ENCODE measurements around the gene OR10C1. TPM values are rescaled to one million over a fixed set of nuclear protein-coding genes. Genes with fewer than 3 reads are reported as not detected.

Gene OR10C1
- total RNA-seq, 2 experiments from 2014 or later, result not detected

- H3K4me1 Mint-ChIP-seq, result no peaks in the 10 kb centered on the region
- intact Hi-C loops (cut with DNase I, micrococcal nuclease), result no loop called here
- no peaks in the 10 kb centered on the region for H3K36me3 Mint-ChIP-seq (ENCODE audit: low read depth)
- CTCF ChIA-PET, result no interaction called here
- ATAC-seq (no peak), DNase-seq (no peak)
- H3K9me3 Mint-ChIP-seq (ENCODE audit: low read depth), result peaks cover 7% of the 10 kb centered on the region
- H3K4me3 Mint-ChIP-seq, result no peak overlapping the region
- POLR2A ChIA-PET, result no interaction called here
- H3K27ac Mint-ChIP-seq, result no peak overlapping the region
- peaks cover 55% of the 10 kb centered on the region for H3K27me3 Mint-ChIP-seq
These were observed 8.6 kb downstream of the OR10C1 start for GRCh38 chr6:29447670-29448069.

DNA sequence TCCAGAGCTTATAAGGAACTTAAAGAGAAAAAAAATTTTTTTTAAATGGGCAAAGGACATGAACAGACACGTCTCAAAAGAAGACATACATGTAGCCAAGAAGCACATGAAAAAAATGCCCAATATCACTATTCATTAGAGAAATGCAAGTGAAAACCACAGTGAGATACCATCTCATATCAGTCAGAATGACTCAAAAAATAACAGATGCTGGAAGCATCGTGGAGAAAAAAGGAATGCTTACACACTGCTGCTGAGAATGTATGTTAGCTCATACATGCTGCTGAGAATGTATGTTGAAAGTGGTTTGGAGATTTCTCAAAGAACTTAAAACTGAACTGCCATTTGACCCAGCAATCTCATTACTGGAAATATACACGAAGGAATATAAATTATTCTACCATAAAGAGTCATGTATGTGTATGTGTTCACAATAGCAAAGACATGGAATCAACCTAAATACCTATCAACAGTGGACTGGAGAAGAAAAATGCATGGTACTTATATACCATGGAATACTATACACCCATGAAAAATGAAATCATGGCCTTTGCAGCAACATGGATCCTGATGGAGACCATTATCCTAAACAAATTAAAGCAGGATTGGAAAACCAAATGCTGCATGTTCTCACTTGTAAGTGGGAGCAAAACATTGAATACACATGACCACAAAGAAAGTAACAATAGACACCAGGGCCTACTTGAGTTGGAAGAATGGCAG lies 12.5 kb downstream of the OR10C1 start:
- CTCF ChIA-PET, result no interaction called here

DNA sequence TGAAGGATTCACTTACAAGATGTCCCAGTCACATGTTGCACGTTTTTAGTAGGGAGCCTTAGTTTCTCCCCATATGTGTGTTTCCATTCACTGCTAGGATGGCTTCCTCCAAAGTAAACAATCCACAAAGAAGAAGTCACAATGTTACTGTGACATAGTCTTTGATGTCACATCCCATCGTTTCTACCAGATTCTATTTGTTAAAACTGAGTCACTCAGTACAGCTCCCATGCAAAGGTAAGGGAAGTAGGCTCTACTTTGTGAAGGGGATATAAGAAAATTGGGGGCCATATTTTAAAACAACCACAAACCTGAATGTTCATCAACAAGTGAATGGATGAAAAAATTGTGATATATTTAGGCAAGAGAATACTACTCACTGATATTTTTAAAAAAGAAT lies 17.9 kb downstream of the OR10C1 start, which contains the start of the genes OR11A1 and OR2H1:
TSS of gene OR11A1 (minus strand) at position 101 of the 400 bp plus-strand sequence. CDS start 29,430 bp downstream, outside the sequence.
TSS of gene OR2H1 (plus strand) at position 185 of the 400 bp plus-strand sequence. CDS start 4,615 bp downstream, outside the sequence.
- no peaks in the 10 kb centered on the region for H3K4me1 Mint-ChIP-seq
- H3K4me3 Mint-ChIP-seq, result no peak within 1 kb of the TSS
- DNase-seq (no peak), ATAC-seq (no peak)
- ChIA-PET CTCF (no interaction called here), POLR2A (interaction anchor here (0.6 kb wide), 1 partner anchor 107 kb away, joined by 5 read pairs; no protein-coding TSS in a partner anchor)
- no peak within 1 kb of the TSS for H3K27ac Mint-ChIP-seq
- H3K36me3 Mint-ChIP-seq (ENCODE audit: low read depth), result no peaks in the 10 kb centered on the region
- H3K9me3 Mint-ChIP-seq (ENCODE audit: low read depth), result no peaks in the 10 kb centered on the region
- intact Hi-C loops (cut with DNase I, micrococcal nuclease), result no loop called here
- peaks cover 18% of the 10 kb centered on the region for H3K27me3 Mint-ChIP-seq

More for the DNA sequence above, 12.5 kb downstream of the OR10C1 start:
- POLR2A ChIA-PET, result no interaction called here
- no peak for DNase-seq
- no peak overlapping the region for H3K27ac Mint-ChIP-seq
- H3K4me1 Mint-ChIP-seq, result no peaks in the 10 kb centered on the region
- no peak for ATAC-seq
- no peaks in the 10 kb centered on the region for H3K36me3 Mint-ChIP-seq (ENCODE audit: low read depth)
- peaks cover 38% of the 10 kb centered on the region for H3K27me3 Mint-ChIP-seq
- no peak overlapping the region for H3K4me3 Mint-ChIP-seq
- H3K9me3 Mint-ChIP-seq (ENCODE audit: low read depth), result no peaks in the 10 kb centered on the region
- intact Hi-C loops (cut with DNase I, micrococcal nuclease), result no loop called here

- ChIA-PET CTCF (no interaction called here), POLR2A (no interaction called here)
- no peaks in the 10 kb centered on the region for H3K36me3 Mint-ChIP-seq (ENCODE audit: low read depth)
- peaks cover 18% of the 10 kb centered on the region for H3K27me3 Mint-ChIP-seq
- H3K9me3 Mint-ChIP-seq (ENCODE audit: low read depth), result no peaks in the 10 kb centered on the region
- no peak overlapping the region for H3K4me3 Mint-ChIP-seq
- H3K27ac Mint-ChIP-seq, result no peak overlapping the region
- intact Hi-C loops (cut with DNase I, micrococcal nuclease), result no loop called here
- DNase-seq, result no peak
- H3K4me1 Mint-ChIP-seq, result no peaks in the 10 kb centered on the region
- ATAC-seq, result no peak
These were observed 22.1 kb downstream of the OR10C1 start for GRCh38 chr6:29461021-29461814.

- H3K27me3 Mint-ChIP-seq, result peaks cover 18% of the 10 kb centered on the region
- intact Hi-C loops (cut with DNase I, micrococcal nuclease), result no loop called here
- CTCF ChIA-PET, result no interaction called here
- no peak for DNase-seq
- POLR2A ChIA-PET, result no interaction called here
- H3K9me3 Mint-ChIP-seq (ENCODE audit: low read depth), result no peaks in the 10 kb centered on the region
- no peak overlapping the region for H3K27ac Mint-ChIP-seq
- no peak overlapping the region for H3K4me3 Mint-ChIP-seq
- H3K4me1 Mint-ChIP-seq, result no peaks in the 10 kb centered on the region
- no peaks in the 10 kb centered on the region for H3K36me3 Mint-ChIP-seq (ENCODE audit: low read depth)
- ATAC-seq, result no peak
These were observed 22.9 kb downstream of the OR10C1 start for GRCh38 chr6:29462022-29462421.

DNA sequence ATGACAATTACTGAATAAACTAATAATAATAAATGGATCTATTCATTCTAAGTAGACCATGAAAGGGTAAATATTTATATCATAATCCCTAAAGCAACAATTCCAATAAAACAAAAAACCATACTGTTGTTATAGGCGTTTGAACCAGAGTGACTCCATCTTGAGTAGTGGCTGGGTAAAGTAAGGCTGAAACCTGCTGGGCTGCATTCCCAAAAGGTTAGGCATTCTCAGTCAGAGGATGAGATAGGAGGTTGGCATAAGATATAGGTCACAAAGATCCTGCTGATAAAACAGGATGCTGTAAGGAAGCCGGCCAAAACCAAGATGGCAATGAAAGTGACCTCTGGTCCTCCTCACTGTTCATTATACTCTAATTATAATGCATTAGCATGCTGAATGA lies 26.2 kb downstream of the OR10C1 start:
- POLR2A ChIA-PET, result no interaction called here

GRCh38 chr6:29465801-29466200 lies 26.7 kb downstream of the OR10C1 start:
- POLR2A ChIA-PET, result no interaction called here
- ATAC-seq, result no peak
- H3K36me3 Mint-ChIP-seq (ENCODE audit: low read depth), result no peaks in the 10 kb centered on the region
- intact Hi-C loops (cut with DNase I, micrococcal nuclease), result no loop called here
- no peak overlapping the region for H3K27ac Mint-ChIP-seq
- CTCF ChIA-PET, result no interaction called here
- H3K27me3 Mint-ChIP-seq, result peaks cover 10% of the 10 kb centered on the region
- no peak overlapping the region for H3K4me3 Mint-ChIP-seq
- DNase-seq, result no peak
- no peaks in the 10 kb centered on the region for H3K4me1 Mint-ChIP-seq
- H3K9me3 Mint-ChIP-seq (ENCODE audit: low read depth), result no peaks in the 10 kb centered on the region

More for the DNA sequence above, 26.2 kb downstream of the OR10C1 start:
- CTCF ChIA-PET, result no interaction called here
- H3K4me3 Mint-ChIP-seq, result no peak overlapping the region
- DNase-seq (no peak), ATAC-seq (no peak)
- no peaks in the 10 kb centered on the region for H3K36me3 Mint-ChIP-seq (ENCODE audit: low read depth)
- H3K4me1 Mint-ChIP-seq, result no peaks in the 10 kb centered on the region
- no peaks in the 10 kb centered on the region for H3K9me3 Mint-ChIP-seq (ENCODE audit: low read depth)
- H3K27ac Mint-ChIP-seq, result no peak overlapping the region
- peaks cover 10% of the 10 kb centered on the region for H3K27me3 Mint-ChIP-seq
- intact Hi-C loops (cut with DNase I, micrococcal nuclease), result no loop called here

DNA sequence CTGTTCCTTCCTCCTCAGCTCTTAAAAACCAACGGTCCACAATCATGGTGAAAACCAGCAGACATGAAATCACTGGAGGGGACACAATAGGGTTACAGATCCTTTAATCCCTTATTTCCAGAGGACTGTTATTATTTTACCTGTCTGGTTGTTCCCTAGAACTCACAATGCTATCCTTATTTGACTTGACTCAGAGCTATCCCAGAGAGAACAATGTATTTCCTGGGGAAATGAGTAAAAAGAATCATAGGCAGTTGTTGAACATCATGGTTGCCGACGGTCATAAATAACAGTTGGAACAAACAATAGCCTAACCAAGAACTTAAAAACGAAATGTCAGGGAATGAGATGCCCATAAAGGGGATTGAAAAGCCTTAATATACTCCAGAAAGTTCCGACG lies 27.1 kb downstream of the OR10C1 start:
- no peak overlapping the region for H3K27ac Mint-ChIP-seq
- ChIA-PET CTCF (no interaction called here), POLR2A (no interaction called here)
- ATAC-seq (no peak), DNase-seq (no peak)
- no peaks in the 10 kb centered on the region for H3K9me3 Mint-ChIP-seq (ENCODE audit: low read depth)
- no peaks in the 10 kb centered on the region for H3K36me3 Mint-ChIP-seq (ENCODE audit: low read depth)
- H3K27me3 Mint-ChIP-seq, result peaks cover 10% of the 10 kb centered on the region
- H3K4me3 Mint-ChIP-seq, result no peak overlapping the region
- intact Hi-C loops (cut with DNase I, micrococcal nuclease), result no loop called here
- H3K4me1 Mint-ChIP-seq, result no peaks in the 10 kb centered on the region

GRCh38 chr6:29474996-29475395 lies 35.9 kb downstream of the OR10C1 start:
- ATAC-seq (no peak), DNase-seq (no peak)
- no peaks in the 10 kb centered on the region for H3K36me3 Mint-ChIP-seq (ENCODE audit: low read depth)
- no peaks in the 10 kb centered on the region for H3K9me3 Mint-ChIP-seq (ENCODE audit: low read depth)
- no peak overlapping the region for H3K4me3 Mint-ChIP-seq
- intact Hi-C loops (cut with DNase I, micrococcal nuclease), result no loop called here
- ChIA-PET CTCF (interaction anchor here (0.6 kb wide), 1 partner anchor 15 kb away, joined by 3 read pairs; no protein-coding TSS in a partner anchor), POLR2A (no interaction called here)
- H3K27ac Mint-ChIP-seq, result no peak overlapping the region
- H3K4me1 Mint-ChIP-seq, result no peaks in the 10 kb centered on the region
- peaks cover 7% of the 10 kb centered on the region for H3K27me3 Mint-ChIP-seq

DNA sequence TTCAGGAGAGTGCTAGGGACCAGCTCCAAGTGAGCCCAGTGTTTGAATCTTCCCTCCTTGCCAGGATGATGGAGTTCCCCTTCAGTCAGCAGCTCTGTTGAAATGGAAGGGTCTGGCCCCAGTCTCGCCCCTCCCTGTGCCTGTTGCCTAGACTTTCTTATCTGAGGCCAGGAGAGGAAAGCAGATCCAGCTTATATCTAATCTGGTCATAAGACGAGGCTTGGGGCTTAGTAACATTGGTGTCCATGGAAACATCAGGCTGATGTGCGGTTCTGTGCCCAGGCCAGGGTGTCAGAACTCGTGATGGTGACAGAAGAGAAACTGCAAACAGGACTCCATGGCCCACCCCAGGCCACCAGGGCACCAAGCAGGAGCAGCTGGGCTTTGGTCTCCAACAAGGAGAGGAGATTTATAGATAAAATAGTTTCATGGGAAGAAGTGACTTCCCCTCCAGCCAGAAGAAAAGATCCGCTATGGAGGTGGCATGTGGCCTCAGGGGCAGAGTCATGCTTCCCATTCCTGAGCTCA lies 38.9 kb downstream of the OR10C1 start:
- Mint-ChIP-seq H3K4me1 (no peaks in the 10 kb centered on the region), H3K27me3 (peaks cover 7% of the 10 kb centered on the region), H3K4me3 (no peak overlapping the region), H3K36me3 (ENCODE audit: low read depth) (no peaks in the 10 kb centered on the region), H3K27ac (no peak overlapping the region), H3K9me3 (ENCODE audit: low read depth) (peaks cover 1% of the 10 kb centered on the region)
- POLR2A ChIA-PET, result no interaction called here
- no peak for DNase-seq
- CTCF ChIA-PET, result interaction anchor here (0.6 kb wide), 1 partner anchor 109 kb away, joined by 3 read pairs; no protein-coding TSS in a partner anchor
- no peak for ATAC-seq
- intact Hi-C loops (cut with DNase I, micrococcal nuclease), result no loop called here

DNA sequence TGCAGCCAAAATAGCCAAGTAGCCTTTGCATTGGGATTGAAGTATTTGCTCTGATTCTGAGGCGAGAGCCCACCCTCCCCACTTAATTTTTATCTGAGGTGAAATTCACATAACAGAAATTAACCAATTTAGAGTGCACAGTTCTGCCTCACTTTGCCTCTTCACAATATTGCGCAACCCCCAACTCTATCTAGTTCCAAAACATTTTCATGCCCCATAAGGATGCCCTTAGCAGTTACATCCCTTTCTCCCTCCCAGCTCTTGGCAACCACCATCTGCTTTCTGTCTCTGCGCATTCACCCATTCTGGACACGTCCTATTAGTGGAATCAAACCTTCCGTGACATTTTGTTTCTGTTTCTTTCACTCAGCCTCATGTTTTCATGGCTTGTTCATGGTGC lies 39.6 kb downstream of the OR10C1 start:
- intact Hi-C loops (cut with DNase I, micrococcal nuclease), result no loop called here
- Mint-ChIP-seq H3K9me3 (ENCODE audit: low read depth) (peaks cover 1% of the 10 kb centered on the region), H3K4me3 (no peak overlapping the region)

GRCh38 chr6:29479560-29479959 lies 40.5 kb downstream of the OR10C1 start:
- Mint-ChIP-seq H3K4me3 (no peak overlapping the region), H3K36me3 (ENCODE audit: low read depth) (no peaks in the 10 kb centered on the region), H3K27ac (no peak overlapping the region), H3K9me3 (ENCODE audit: low read depth) (peaks cover 1% of the 10 kb centered on the region), H3K4me1 (no peaks in the 10 kb centered on the region), H3K27me3 (peaks cover 4% of the 10 kb centered on the region)
- ChIA-PET CTCF (no interaction called here), POLR2A (no interaction called here)
- no peak for DNase-seq
- intact Hi-C loops (cut with DNase I, micrococcal nuclease), result no loop called here
- ATAC-seq, result no peak

More for the DNA sequence above, 39.6 kb downstream of the OR10C1 start:
- POLR2A ChIA-PET, result no interaction called here
- H3K27me3 Mint-ChIP-seq, result peaks cover 4% of the 10 kb centered on the region
- ATAC-seq (no peak), DNase-seq (no peak)
- CTCF ChIA-PET, result no interaction called here
- no peak overlapping the region for H3K27ac Mint-ChIP-seq
- no peaks in the 10 kb centered on the region for H3K36me3 Mint-ChIP-seq (ENCODE audit: low read depth)
- H3K4me1 Mint-ChIP-seq, result no peaks in the 10 kb centered on the region

Data from activated CD4-positive, alpha-beta T cell treated with anti-CD3 and anti-CD28 coated beads for 36 hours (primary cell).